AG04450 (cell line): ENCODE data around the gene PLPP7. TPM values are rescaled to one million over a fixed set of nuclear protein-coding genes. Genes with fewer than 3 reads are reported as not detected.
A peak's percentile ranks its signal among the peaks of the same experiment; 100 is the strongest.

Source experiments
- CTCF ChIA-PET: fragments of 300-600, 350-600 bp; formaldehyde crosslinking; extraction: SDS; loops from one replicate; lab custom pipeline; 2022; ENCODE audit warnings: antibody characterized with exemption, inconsistent platforms; lab: Charles Lee
- POLR2A ChIA-PET: fragments of 350-600 bp; formaldehyde crosslinking; extraction: SDS; loops from one replicate; lab custom pipeline; 2021; ENCODE audit warnings: antibody characterized with exemption, inconsistent platforms; lab: Yijun Ruan, JAX
- DNase-seq: peaks from one replicate; pipeline ENCODE4 v3.0.0-alpha.2; 2011; ENCODE audit warnings: low read depth, low spot score
- H3K27ac ChIP-seq: one replicate; pipeline ENCODE4 v1.5.1; 2012; ENCODE audit warnings: low read depth, low read length, control low read depth
- H3K27me3 ChIP-seq: one replicate; pipeline ENCODE4 v1.6.0; 2012; ENCODE audit warnings: low read length; ENCODE audit not compliant: control insufficient read depth, insufficient read depth
- H3K4me3 ChIP-seq: 2 replicates; pipeline ENCODE4 v1.5.1; 2011; ENCODE audit warnings: mild to moderate bottlenecking, low read depth, low read length, control low read depth
- H3K9me3 ChIP-seq: 2 replicates; pipeline ENCODE4 v1.5.1; 2012; ENCODE audit warnings: low read length; ENCODE audit not compliant: control insufficient read depth, insufficient read depth
- polyA plus RNA-seq: library from polyadenylated mRNA; depleted of rRNA; stranded (reverse); fragments of >200 nt; gene quantifications from 2 replicates; pipeline ENCODE4 v1.2.3, GENCODE V29; 2011
- TF ChIP-seq, protein P1 (sequence below): IDR thresholded peaks from 2 replicates; pipeline ENCODE4 v1.5.1; 2011; ENCODE audit warnings: low read depth, low read length, control low read depth, inconsistent platforms

Gene PLPP7
- polyA plus RNA-seq, 1 experiment = 0.57 TPM

DNA sequence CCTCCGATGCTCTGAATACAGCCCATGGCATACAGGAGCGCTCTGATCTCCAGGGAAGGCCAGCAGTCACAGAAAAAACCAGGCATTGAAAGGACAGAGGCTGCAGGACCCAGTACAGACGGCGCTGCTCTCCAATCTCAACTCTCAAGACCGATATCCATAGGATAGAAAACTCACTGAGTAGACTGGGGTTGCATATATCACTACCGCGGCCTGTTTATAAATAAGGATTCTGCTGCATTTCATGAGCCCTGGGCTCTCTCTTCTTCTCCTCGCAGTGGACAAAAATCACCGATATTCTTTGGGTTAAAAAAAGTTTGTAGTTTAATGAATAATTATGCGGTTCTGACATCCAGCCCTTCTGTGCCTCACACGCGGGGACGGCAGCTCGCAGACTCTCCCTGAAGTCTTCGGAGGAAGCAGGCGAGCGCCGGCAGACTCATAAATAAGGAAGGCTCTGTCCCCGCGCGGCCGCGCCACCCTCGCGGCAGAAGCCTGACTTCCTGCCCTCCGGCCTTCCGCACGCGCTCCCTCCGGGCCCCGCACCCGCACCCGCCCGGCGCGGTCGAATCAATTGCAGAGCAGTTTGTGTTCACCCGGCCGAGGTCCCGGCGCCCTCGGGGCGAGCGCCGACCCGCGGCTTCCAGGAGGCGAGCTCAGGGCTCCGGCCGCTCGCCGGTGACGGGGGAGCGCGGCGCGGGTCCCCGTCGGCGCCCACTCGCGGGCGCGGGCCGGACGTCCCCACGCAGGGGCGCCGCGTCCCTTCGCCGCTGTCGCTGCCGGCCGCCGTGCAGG lies 13.2 kb upstream of the PLPP7 start, which contains the start of gene FAM78A:
Gene FAM78A, minus strand, starts transcription at position 417 of the 795 bp plus-strand sequence. Its CDS starts 331 bp downstream, at position 86.
- Histone ChIP-seq H3K27ac (no peak within 1 kb of the TSS), H3K4me3 (peak within 1 kb of the TSS; percentile 13; the same call in 1 of the 2 replicates), H3K9me3 (no peaks in the 10 kb centered on the region; the same call in 1 of the 2 replicates), H3K27me3 (peaks cover 42% of the 10 kb centered on the region)
- ChIA-PET CTCF (interaction anchor here (0.5 kb wide), 1 partner anchor 45 kb away, joined by 3 read pairs; no protein-coding TSS in a partner anchor), POLR2A (no interaction called here)
- no peak for DNase-seq
- TF ChIP-seq, protein P1, sequence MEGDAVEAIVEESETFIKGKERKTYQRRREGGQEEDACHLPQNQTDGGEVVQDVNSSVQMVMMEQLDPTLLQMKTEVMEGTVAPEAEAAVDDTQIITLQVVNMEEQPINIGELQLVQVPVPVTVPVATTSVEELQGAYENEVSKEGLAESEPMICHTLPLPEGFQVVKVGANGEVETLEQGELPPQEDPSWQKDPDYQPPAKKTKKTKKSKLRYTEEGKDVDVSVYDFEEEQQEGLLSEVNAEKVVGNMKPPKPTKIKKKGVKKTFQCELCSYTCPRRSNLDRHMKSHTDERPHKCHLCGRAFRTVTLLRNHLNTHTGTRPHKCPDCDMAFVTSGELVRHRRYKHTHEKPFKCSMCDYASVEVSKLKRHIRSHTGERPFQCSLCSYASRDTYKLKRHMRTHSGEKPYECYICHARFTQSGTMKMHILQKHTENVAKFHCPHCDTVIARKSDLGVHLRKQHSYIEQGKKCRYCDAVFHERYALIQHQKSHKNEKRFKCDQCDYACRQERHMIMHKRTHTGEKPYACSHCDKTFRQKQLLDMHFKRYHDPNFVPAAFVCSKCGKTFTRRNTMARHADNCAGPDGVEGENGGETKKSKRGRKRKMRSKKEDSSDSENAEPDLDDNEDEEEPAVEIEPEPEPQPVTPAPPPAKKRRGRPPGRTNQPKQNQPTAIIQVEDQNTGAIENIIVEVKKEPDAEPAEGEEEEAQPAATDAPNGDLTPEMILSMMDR = no peak

DNA sequence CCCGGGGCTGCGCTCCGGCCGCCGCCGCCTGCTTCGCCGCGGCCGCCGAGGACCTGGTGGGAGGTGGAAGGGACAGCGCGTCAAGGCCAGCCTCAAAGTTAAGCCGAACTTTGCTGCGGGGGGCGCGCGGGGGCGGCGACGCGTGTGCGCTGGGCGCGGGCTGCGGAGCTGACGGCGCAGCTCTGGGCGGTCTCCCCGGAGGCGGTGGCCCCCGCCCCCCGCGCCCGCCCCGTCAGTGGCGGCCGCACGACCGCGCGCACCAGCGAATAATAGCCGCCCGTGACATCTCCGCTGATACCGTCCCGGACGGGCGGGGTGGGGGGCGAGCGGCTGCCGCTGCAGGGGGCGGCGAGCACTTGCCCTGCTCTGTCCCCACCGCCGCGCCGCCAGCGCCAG lies 12.6 kb upstream of the PLPP7 start:
- POLR2A ChIA-PET = interaction anchor here (0.6 kb wide), 1 partner anchor 34 kb away, joined by 4 read pairs; no protein-coding TSS in a partner anchor
- Histone ChIP-seq H3K27me3 (peaks cover 45% of the 10 kb centered on the region), H3K9me3 (no peaks in the 10 kb centered on the region; the same call in 1 of the 2 replicates), H3K4me3 (no peak overlapping the region; the same call in 1 of the 2 replicates), H3K27ac (no peak overlapping the region)
- TF ChIP-seq, protein P1 = no peak
- DNase-seq = no peak
- CTCF ChIA-PET = no interaction called here

DNA sequence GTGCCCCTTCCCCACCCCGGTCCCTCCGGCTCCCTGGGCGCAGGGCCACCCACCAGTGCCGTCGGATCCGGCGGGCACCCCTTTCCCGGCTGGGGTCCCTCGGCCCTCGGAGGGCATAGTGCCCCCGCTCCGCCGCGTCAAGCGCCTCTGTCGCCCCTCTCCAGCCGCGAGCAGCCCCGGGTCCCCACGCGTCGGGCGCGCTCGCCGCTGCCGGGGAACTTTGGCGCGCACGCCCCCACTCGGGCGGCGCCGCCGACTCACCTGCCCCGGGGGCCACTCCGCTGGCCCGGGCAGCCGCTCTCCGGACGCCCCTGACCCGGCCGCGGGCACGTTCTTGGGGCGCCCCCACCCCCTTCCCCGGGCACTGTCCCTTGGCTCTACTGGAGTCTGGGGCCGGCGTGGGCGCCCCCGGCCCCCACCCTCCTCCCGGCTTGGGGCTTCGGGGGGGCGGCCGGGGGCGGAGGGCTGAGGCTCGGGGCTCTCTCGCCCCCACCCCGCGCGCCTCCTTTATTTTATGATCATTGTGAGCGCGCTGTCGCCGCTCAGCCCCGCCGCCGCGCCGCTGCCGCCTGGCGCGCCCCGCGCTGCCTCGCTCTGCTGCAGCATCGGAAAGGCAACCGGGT lies 12.1 kb upstream of the PLPP7 start:
- CTCF ChIA-PET = no interaction called here

DNA sequence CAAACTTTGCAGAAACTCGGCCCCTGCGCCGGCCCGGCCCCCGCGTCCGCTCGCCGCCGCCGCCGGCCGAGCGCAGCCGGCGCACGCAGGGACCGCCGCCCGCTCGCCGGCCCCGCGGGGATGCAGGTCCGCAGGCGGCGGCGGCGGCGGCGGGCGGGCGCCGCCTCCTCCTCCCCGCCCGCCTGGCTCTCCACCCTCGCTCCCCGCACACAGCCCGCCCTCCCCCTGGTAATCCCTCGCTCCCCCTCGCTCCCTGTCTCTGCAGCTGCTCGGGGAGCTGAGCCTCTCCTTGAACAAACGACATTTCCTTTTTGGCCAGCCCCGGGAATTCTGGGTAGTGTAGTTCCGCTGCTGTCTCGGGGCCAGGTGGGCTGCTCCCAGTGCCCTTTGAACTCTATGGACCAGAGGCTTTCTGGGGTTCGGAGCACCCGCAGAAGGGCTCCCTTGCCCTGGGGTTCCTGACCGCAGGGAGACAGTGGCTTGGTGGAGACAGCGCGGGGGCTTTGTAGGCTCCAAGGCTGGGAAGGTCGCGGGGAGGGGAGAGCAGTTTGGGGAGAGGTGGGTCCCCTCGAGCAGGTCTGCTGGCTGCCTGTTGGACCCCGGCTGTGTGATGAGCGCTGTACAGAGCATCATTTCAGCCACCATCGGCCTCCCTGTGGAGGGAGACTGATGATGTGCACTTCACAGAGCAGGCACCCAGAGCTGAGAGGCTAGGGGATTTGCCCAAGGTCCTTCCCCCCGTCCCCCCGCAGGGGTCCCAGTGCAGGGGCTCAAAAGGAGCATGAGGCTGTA lies 11.4 kb upstream of the PLPP7 start:
- Histone ChIP-seq H3K27ac (no peak overlapping the region), H3K9me3 (no peaks in the 10 kb centered on the region; the same call in 1 of the 2 replicates), H3K27me3 (peaks cover 52% of the 10 kb centered on the region), H3K4me3 (peak overlapping the region; percentile 45)
- ChIA-PET POLR2A (interaction anchor here (0.5 kb wide), 1 partner anchor 32 kb away, joined by 4 read pairs; no protein-coding TSS in a partner anchor), CTCF (interaction anchor here (1.1 kb wide), 1 partner anchor 72 kb away, joined by 3 read pairs; no protein-coding TSS in a partner anchor)
- TF ChIP-seq, protein P1 = no peak
- DNase-seq = peak; percentile 50

More for the DNA sequence above, 12.1 kb upstream of the PLPP7 start:
- no peak for DNase-seq
- POLR2A ChIA-PET = interaction anchor here (0.6 kb wide), 1 partner anchor 34 kb away, joined by 4 read pairs; no protein-coding TSS in a partner anchor
- TF ChIP-seq, protein P1 = no peak
- H3K4me3 ChIP-seq = peak overlapping the region; percentile 45
- no peaks in the 10 kb centered on the region; the same call in 1 of the 2 replicates for H3K9me3 ChIP-seq
- no peak overlapping the region for H3K27ac ChIP-seq
- H3K27me3 ChIP-seq = peaks cover 50% of the 10 kb centered on the region
